Activated gamma-delta T cell (primary cell): ENCODE measurements around the gene GTPBP3.
A peak's percentile ranks its signal among the peaks of the same experiment; 100 is the strongest.
"Not testable (repeated sequence)": the region's sequence is repeated elsewhere in the genome, so short reads cannot be mapped to it uniquely, and the experiment has no call there.

ENCODE experiments used
- DNase-seq: peaks from one replicate; lab custom pipeline; 2025; lab: John Stamatoyannopoulos, UW
- total RNA-seq, 2 donors: gene quantifications; one replicate each; lab custom pipeline; 2026; lab: John Stamatoyannopoulos, UW

The GTPBP3 gene
- total RNA-seq: 18.2 to 24.3 reads per million in 2 donors

GRCh38 chr19:17336872-17337674 is at the start of gene GTPBP3:
GTPBP3 (plus strand) TSS chr19:17337553; CDS start chr19:17337612, 59 bp downstream.
- DNase-seq: peak; percentile 87

- DNase-seq: no peak
Measured at GRCh38 chr19:17289489-17289888, 47.9 kb upstream of the GTPBP3 start.

- DNase-seq: peak; percentile 53
Measured at GRCh38 chr19:17292301-17293074, 44.9 kb upstream of the GTPBP3 start.

- no peak for DNase-seq
Measured at GRCh38 chr19:17293605-17294004, 43.7 kb upstream of the GTPBP3 start.

- peak; percentile 27 for DNase-seq
Measured at GRCh38 chr19:17294051-17294891, 43.1 kb upstream of the GTPBP3 start.

- DNase-seq: not testable (repeated sequence)
Measured at GRCh38 chr19:17295551-17295950, 41.8 kb upstream of the GTPBP3 start.

- DNase-seq: no peak
Measured at GRCh38 chr19:17296273-17296672, 41.1 kb upstream of the GTPBP3 start.

GRCh38 chr19:17296976-17297375 is 40.4 kb upstream of the GTPBP3 start:
- no peak for DNase-seq

- no peak for DNase-seq
Measured at GRCh38 chr19:17300992-17301619, 36.2 kb upstream of the GTPBP3 start.

- no peak for DNase-seq
Measured at GRCh38 chr19:17302391-17303166, 34.8 kb upstream of the GTPBP3 start.

- peak; percentile 81 for DNase-seq
Measured at GRCh38 chr19:17303167-17303939, 34.0 kb upstream of the GTPBP3 start, which contains the start of gene ABHD8. ABHD8 (minus strand) TSS chr19:17303425; CDS start chr19:17301616, 1,809 bp downstream.

- no peak for DNase-seq
Measured at GRCh38 chr19:17303940-17304267, 33.4 kb upstream of the GTPBP3 start.

GRCh38 chr19:17304386-17305215 is 32.8 kb upstream of the GTPBP3 start:
- no peak for DNase-seq

GRCh38 chr19:17305216-17305516 is 32.2 kb upstream of the GTPBP3 start:
- DNase-seq: no peak

- peak; percentile 88 for DNase-seq
Measured at GRCh38 chr19:17305517-17306284, 31.7 kb upstream of the GTPBP3 start, which contains the start of gene MRPL34. MRPL34 (plus strand) TSS chr19:17305872; CDS start chr19:17305893, 21 bp downstream.

- no peak for DNase-seq
Measured at GRCh38 chr19:17306285-17306714, 31.1 kb upstream of the GTPBP3 start.

- DNase-seq: no peak
Measured at GRCh38 chr19:17307876-17308377, 29.4 kb upstream of the GTPBP3 start.
